Left colon (tissue), 2 donors: ENCODE results near the gene LAMC1. TPM values are rescaled to one million over a fixed set of nuclear protein-coding genes. Genes with fewer than 3 reads are reported as not detected.
"Not testable (repeated sequence)": the region's sequence is repeated elsewhere in the genome, so short reads cannot be mapped to it uniquely, and the experiment has no call there.

Experiments used
- ATAC-seq: fragments of 200-7000 bp; cut with Tn5 transposase; one replicate; pipeline ENCODE4 v1.9.1; 2020; ENCODE audit warnings: mild to moderate bottlenecking, moderate library complexity
- DNase-seq, 2 donors: peaks; one replicate each; pipeline ENCODE4 v3.0.0-alpha.2; 2020
- intact Hi-C, 2 donors: fragments of 100-400 bp; cut with DNase I in 1 of 2; cut with micrococcal nuclease in 1 of 2; formaldehyde crosslinking; loops; one replicate each; pipeline versions ENCODE4 v1.11.2 to v1.14.0; 2022; cut with DNase I, micrococcal nuclease
- total RNA-seq, 2 donors: library from RNA; stranded (reverse); fragmentation: NEBNext Ultra II Directional; extraction: Animal tissue kit (Norgen Biotek cat#: 25700); gene quantifications; one replicate each; pipeline ENCODE4 v1.2.1, GENCODE V29; 2021
- donor health status: DM: no; HTN: no; CAD: no.
- donor health status: DM: yes; HTN: yes; CAD: no.

The LAMC1 gene
- total RNA-seq, 2 donors from 2014 or later: 32.3 to 54.8 TPM

DNA sequence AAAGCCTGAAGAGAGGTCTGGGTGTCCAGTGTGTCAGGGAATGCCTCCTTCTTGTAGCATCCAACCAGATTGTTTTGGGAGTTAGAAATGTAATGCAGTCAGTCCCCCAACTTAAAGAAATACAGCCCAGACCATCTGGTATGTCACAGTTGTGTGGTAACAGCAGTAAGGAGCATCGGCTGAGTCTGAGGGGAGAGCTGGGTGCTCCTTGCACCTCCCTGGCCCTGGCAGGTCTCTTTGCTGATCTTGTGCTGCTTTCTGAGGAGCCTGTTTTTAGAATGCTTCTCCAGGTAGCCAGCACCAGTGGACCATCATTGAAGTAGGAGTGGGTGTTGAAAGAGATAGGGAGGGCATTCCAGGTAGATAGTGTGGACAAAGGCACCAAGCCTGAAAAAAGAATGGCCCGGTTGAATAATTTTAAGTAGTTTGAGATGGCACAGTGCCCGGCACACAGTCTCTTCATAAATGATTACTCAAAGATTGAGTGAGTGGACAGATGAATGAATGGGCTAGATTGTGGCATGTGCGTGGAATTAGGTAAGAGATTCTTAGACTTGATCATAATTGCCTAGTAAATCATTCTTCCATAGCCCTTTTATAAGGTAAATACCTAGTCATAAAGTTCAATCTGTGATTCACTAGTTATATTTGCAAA lies 46.5 kb downstream of the LAMC1 start:
- intact Hi-C loops: no loop called here
- peak in 1 of 2 donors; percentile 16 for DNase-seq
- peak; percentile 58 for ATAC-seq

- no peak for DNase-seq
- intact Hi-C loops: no loop called here
- no peak for ATAC-seq
Observed at GRCh38 chr1:183070234-183070922, 47.2 kb downstream of the LAMC1 start.

- no peak for DNase-seq
- intact Hi-C loops: no loop called here
- no peak for ATAC-seq
Observed at GRCh38 chr1:183070923-183071618, 47.9 kb downstream of the LAMC1 start.

- ATAC-seq, intact Hi-C loops, DNase-seq: not testable (repeated sequence)
Observed at GRCh38 chr1:183072595-183072994, 49.4 kb downstream of the LAMC1 start.

DNA sequence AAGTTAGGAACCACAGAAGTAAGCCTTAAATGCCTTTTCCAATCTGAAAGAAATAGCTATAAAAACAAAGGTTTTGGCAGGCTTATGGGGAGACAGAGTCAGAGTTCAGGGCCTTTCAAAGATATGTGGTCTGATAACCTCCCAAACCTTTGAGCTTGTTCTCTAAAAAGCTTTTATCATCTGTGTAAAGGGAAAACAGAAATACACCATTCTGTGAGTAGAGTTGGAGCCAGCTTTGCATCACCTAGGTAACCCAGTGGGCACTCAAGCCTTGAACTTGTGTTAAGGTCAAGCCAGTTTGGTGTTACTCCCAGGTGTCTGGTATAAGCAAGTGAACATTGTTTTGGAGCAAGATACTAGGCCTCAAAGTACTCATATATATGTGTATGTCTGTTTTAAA lies 50.1 kb downstream of the LAMC1 start:
- DNase-seq (no peak), ATAC-seq (no peak)
- intact Hi-C loops: no loop called here

DNA sequence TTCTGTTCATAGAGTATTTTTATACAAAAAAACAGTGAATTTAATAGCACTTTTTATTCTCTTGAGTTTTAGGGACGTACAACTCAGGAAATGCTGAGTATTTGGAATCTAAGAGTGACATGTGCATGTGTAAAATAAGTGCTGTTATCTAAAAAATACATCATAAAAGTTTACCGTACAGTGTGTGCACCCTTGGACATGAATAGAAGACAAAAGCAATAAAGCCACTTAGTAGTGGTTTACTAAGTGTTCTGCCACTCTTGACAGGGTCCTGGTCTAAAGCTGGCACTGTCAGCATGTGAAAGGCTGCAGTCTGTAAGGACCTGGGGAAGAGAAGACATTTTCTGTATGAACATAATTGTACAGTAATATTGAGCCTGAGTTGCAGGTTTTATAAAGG lies 51.0 kb downstream of the LAMC1 start:
- intact Hi-C loops: no loop called here
- ATAC-seq (peak; percentile 38), DNase-seq (no peak)

GRCh38 chr1:183075861-183076260 lies 52.6 kb downstream of the LAMC1 start:
- no peak for DNase-seq
- ATAC-seq: no peak

GRCh38 chr1:183077097-183077496 lies 53.9 kb downstream of the LAMC1 start:
- DNase-seq: no peak
- intact Hi-C loops: no loop called here
- no peak for ATAC-seq

More at GRCh38 chr1:183075861-183076260, 52.6 kb downstream of the LAMC1 start:
- intact Hi-C loops: no loop called here

- DNase-seq (no peak), ATAC-seq (no peak)
- intact Hi-C loops: loop anchor here in 1 of 2 donors (10.0 kb wide), 1 partner anchor 45 kb away; no protein-coding TSS in a partner anchor
Observed at GRCh38 chr1:183079712-183080388, 56.6 kb downstream of the LAMC1 start.

- DNase-seq (no peak), ATAC-seq (no peak)
- intact Hi-C loops: loop anchor here in 1 of 2 donors (10.0 kb wide), 1 partner anchor 46 kb away; no protein-coding TSS in a partner anchor
Observed at GRCh38 chr1:183080406-183080805, 57.2 kb downstream of the LAMC1 start.

DNA sequence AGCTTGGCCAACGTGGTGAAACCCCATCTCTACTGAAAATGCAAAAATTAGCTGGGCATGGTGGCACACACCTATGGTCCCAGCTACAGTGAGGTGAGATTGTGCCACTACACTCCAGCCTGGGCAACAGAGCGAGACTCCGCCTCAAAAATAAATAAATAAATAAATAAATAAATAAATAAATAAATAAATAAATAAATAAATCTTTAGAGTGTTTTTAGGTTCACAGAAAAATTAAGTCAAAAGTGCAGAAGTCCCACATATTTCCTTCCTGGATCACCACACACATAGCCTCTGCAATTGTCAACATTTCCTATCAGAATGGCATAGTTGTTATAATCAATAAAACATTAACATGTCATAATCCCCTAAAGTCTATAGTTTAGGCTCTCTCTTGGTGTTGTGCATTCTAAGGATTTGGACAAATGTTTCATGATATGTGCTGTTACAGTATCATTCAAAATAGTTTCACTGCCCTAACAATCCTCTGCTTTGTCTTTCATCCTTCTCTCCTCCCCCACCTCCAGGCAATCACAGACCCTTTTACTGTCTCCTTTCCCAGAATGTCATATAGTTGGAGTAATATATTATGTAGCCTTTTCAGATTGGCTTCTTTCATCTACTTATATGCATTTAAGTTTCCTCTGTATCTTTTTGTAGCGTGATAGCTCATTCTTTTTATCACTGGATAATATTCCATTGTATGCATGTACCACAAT lies 58.3 kb downstream of the LAMC1 start:
- DNase-seq (no peak), ATAC-seq (no peak)
- intact Hi-C loops: loop anchor here in 1 of 2 donors (10.0 kb wide), 1 partner anchor 47 kb away; no protein-coding TSS in a partner anchor

DNA sequence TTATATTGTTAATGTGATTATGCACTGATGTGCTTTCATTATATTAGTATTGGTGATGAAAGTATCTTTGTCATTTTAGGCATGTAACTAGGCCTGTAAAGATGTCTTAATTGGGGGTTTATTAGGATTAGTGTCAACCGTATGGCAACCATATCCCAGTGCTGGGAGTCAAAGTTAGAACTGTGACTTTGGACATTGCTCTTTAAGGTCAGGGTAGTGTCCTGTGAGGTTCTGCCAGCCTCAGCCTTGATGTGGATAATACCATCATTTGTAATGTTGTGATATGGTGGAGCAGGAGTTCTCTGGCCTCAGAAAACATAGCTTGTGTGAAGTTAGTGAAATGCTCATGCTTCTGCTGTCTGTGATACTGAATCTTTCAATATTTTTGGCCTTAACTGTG lies 59.4 kb downstream of the LAMC1 start:
- intact Hi-C loops: loop anchor here in 1 of 2 donors (10.0 kb wide), 1 partner anchor 48 kb away; no protein-coding TSS in a partner anchor
- ATAC-seq: no peak

GRCh38 chr1:183087001-183087400 lies 63.8 kb downstream of the LAMC1 start:
- DNase-seq (no peak), ATAC-seq (peak; percentile 50)
- intact Hi-C loops: loop anchor here in 1 of 2 donors (10.0 kb wide), 1 partner anchor 52 kb away; no protein-coding TSS in a partner anchor

More for the DNA sequence above, 59.4 kb downstream of the LAMC1 start:
- DNase-seq: no peak

DNA sequence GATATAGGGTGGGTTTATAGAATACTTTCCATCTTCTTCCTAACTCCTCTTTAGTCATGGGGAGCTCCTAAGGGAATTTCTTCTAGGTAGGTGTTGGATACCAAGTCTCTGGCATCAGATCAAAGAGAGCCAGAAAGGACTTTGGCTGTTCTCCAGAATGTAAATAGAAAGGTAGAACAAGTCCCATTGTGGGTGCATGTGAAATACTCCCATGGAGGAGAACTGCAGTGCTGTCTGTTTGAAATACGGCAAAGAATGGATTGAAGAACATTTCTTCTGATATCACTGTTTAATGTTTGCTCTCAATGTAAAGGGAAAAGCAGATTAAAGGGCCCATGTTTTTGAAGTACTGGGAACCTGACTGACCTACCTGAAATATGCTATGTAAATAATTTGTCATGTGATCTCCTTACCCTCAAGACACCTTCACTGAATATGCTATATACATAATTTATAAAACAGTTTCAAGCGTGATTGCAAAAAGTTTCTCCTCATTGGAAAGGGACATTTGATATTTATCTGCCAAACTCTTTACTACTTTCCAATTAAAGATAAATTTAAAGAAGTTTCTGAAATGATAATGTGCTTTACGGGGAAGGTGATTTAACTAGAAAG lies 65.9 kb downstream of the LAMC1 start:
- intact Hi-C loops: loop anchor here in 1 of 2 donors (10.0 kb wide), 1 partner anchor 54 kb away; no protein-coding TSS in a partner anchor
- ATAC-seq (peak; percentile 90), DNase-seq (no peak)

DNA sequence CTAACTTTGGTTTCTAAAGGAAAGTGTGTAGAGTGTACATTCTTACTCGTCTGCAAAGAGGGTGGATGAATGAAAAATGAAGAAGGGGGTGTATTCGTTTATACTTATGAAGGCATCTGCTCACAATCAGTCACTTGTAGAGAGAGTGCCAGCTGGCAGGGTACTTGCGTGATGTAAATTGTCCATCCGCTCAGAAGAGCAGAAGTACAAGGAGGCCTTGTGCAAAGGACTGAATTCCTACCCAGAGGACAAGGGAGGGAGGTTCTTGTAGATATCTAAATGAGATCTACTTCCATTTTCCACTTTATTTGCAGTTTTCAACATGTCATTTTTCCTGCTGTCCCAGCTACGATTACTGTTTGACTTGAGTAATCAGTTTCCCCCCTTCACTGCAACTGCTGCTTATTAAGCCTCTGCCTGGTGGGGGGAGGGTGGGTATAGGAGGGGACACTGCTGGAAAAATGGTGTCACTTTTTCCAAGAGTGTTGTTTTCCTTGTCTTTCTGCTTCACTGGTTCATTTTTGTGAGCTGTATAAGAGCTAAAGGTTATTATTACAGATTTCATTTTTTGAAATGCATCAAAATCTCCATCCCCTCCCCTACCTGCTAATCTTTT lies 67.3 kb downstream of the LAMC1 start:
- intact Hi-C loops: no loop called here
- ATAC-seq (no peak), DNase-seq (peak; percentile 23 to 72)

DNA sequence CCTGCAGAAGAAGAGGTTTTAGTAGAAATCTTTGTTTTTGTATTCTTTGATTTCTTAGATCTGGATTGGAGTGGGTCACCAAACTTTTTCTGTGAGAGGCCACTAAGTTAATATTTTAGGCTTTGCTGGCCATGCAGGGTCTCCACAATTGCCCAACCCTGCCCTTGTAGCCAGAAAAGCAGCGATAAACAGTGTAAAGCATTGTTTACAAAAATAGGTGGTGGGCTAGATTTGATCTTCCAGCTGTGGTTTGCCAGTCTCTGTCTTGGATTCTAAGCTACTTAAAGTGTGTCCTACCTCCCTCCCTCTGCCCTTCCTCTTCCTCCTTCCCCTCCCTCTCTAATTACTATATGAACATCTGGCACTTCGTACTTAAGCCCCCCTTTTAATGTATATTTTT lies 68.0 kb downstream of the LAMC1 start:
- DNase-seq: no peak
- intact Hi-C loops: no loop called here
- ATAC-seq: no peak

DNA sequence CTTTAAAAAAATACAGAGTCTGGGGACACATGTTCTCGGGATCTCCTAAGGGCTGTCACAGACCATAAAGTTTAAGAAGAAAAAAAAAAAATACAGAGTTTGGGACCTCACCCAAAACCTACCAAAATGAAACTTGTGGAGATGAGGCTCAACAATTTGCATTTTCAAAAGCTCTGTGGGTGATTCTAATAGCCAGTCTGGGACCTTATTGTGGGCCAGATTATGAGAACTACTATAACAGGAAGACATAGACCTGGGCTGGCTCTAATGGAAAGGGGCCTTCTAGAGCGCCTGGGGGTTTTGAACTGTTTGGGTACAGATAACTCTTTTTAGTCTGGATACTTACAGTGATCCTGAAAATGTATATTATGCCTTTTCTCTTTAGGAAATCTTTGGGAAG lies 69.1 kb downstream of the LAMC1 start:
- ATAC-seq (no peak), DNase-seq (no peak)
- intact Hi-C loops: no loop called here
